Loucy (cell line): ENCODE data around the gene MSL3B.
A peak's percentile ranks its signal among the peaks of the same experiment; 100 is the strongest.

Source experiments
- H2AFZ ChIP-seq: fragments of 200-600 bp; sonication (generic); 2 replicates; pipeline ENCODE4 v1.6.0; 2016; ENCODE audit warnings: antibody characterized with exemption, mild to moderate bottlenecking, low read length, moderate library complexity
- H3F3A ChIP-seq: fragments of 200-600 bp; 2 replicates; pipeline ENCODE4 v1.6.0; 2016; ENCODE audit warnings: antibody characterized with exemption, low read depth, mild to moderate bottlenecking
- H3K27me3 ChIP-seq: fragments of 200-600 bp; sonication (generic); 2 replicates; pipeline ENCODE4 v1.6.1; 2014; ENCODE audit warnings: low read length, mild to moderate bottlenecking; ENCODE audit not compliant: insufficient read depth, poor library complexity, severe bottlenecking
- H3K36me3 ChIP-seq: fragments of 200-600 bp; sonication (generic); 2 replicates; pipeline ENCODE4 v1.6.1; 2016; ENCODE audit warnings: low read length; ENCODE audit not compliant: insufficient read depth
- H3K4me1 ChIP-seq: fragments of 200-600 bp; sonication (generic); 2 replicates; pipeline ENCODE4 v1.5.1; 2014; ENCODE audit warnings: low read length, mild to moderate bottlenecking; ENCODE audit not compliant: insufficient read depth, poor library complexity, severe bottlenecking
- H3K4me2 ChIP-seq: fragments of 200-600 bp; sonication (generic); 2 replicates; pipeline ENCODE4 v1.6.0; 2014; ENCODE audit warnings: antibody characterized with exemption, low read length, low read depth, mild to moderate bottlenecking; ENCODE audit not compliant: poor library complexity, severe bottlenecking
- H3K4me3 ChIP-seq: fragments of 200-600 bp; sonication (generic); 2 replicates; pipeline ENCODE4 v1.5.1; 2014; ENCODE audit warnings: low read length, mild to moderate bottlenecking, mixed read lengths; ENCODE audit not compliant: poor library complexity, severe bottlenecking
- H3K79me2 ChIP-seq: fragments of 200-600 bp; sonication (generic); 2 replicates; pipeline ENCODE4 v1.6.1; 2014; ENCODE audit warnings: low read length; ENCODE audit not compliant: insufficient read depth
- H3K9ac ChIP-seq: fragments of 200-600 bp; sonication (generic); 2 replicates; pipeline ENCODE4 v1.6.0; 2014; ENCODE audit warnings: mild to moderate bottlenecking, low read depth, low read length, moderate library complexity; ENCODE audit not compliant: poor library complexity, severe bottlenecking
- H3K9me2 ChIP-seq: fragments of 200-600 bp; sonication (generic); replicated peaks from 2 replicates; pipeline ENCODE4 v1.6.1; 2016; ENCODE audit warnings: low read depth, low read length, mixed read lengths
- H3K9me3 ChIP-seq: fragments of 200-600 bp; sonication (generic); 2 replicates; pipeline ENCODE4 v1.6.1; 2014; ENCODE audit warnings: mild to moderate bottlenecking, antibody characterized with exemption, low read length, low read depth; ENCODE audit not compliant: insufficient read depth
- H4K20me1 ChIP-seq: fragments of 200-600 bp; sonication (generic); 2 replicates; pipeline ENCODE4 v1.6.0; 2014; ENCODE audit warnings: antibody characterized with exemption, low read length, mild to moderate bottlenecking; ENCODE audit not compliant: insufficient read depth, poor library complexity, severe bottlenecking
- EZH2phosphoT487 ChIP-seq: fragments of 200-600 bp; IDR thresholded peaks from 2 replicates; pipeline ENCODE4 v1.6.1; 2018; ENCODE audit warnings: antibody characterized with exemption, mild to moderate bottlenecking, moderate library complexity, borderline replicate concordance
- TF ChIP-seq, protein P1 (sequence below): fragments of 200-600 bp; sonication (generic); conservative IDR thresholded peaks from 2 replicates; pipeline ENCODE4 v1.5.1; 2014; ENCODE audit warnings: mild to moderate bottlenecking, antibody characterized with exemption, low read length

Gene MSL3B

GRCh38 chr2:233839447-233839820 is 28.8 kb downstream of the MSL3B start:
- Histone ChIP-seq H3K9ac (peak overlapping the region; percentile 46), H4K20me1 (peaks cover 52% of the 10 kb centered on the region), H3K36me3 (peaks cover 99% of the 10 kb centered on the region)

DNA sequence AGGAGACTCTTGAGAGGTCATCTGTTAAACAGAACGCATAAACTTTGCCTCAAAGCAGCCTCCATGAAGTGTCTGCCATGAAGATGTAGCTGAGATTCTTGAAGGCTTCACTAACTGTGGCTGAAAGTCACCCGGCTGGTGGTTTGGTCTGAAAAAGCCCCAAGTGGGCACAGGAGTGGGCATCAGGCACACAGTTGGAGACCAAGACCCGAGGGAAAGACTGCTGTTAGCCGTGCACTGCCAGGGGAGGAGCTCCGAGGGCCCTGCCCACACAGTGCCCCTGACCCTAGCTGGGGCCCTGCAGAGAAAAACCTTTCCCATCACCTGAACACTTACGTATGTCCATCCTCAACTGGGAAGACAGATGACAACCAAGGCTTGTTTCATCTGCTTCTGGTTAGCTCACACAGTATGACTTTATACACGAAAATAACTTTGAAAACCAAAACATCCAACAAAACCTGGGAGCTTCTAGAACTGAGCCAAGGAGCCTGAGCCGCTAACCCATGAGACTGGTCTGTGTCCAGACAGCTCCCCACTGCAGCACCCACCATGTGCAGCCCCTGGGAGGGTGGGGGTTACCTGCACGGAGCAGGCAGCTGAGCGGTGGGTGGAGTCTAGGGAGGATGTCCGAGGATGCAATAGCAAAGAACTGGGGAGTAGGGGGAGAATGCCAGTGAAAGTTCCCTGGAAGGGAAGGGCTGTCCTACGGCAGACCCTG is 29.3 kb downstream of the MSL3B start:
- H3K9me2 ChIP-seq: no peaks in the 10 kb centered on the region
- H3K27me3 ChIP-seq: no peaks in the 10 kb centered on the region
- H3K36me3 ChIP-seq: peaks cover 99% of the 10 kb centered on the region
- peaks cover 92% of the 10 kb centered on the region for H3K79me2 ChIP-seq
- no peak overlapping the region for H2AFZ ChIP-seq
- H3K4me3 ChIP-seq: peak overlapping the region; percentile 60
- H3F3A ChIP-seq: no peaks in the 10 kb centered on the region; the same call in 1 of the 2 replicates
- H3K9ac ChIP-seq: peak overlapping the region; percentile 46
- H3K9me3 ChIP-seq: no peaks in the 10 kb centered on the region
- H4K20me1 ChIP-seq: peaks cover 52% of the 10 kb centered on the region
- no peak for TF ChIP-seq EZH2phosphoT487
- TF ChIP-seq, protein P1, sequence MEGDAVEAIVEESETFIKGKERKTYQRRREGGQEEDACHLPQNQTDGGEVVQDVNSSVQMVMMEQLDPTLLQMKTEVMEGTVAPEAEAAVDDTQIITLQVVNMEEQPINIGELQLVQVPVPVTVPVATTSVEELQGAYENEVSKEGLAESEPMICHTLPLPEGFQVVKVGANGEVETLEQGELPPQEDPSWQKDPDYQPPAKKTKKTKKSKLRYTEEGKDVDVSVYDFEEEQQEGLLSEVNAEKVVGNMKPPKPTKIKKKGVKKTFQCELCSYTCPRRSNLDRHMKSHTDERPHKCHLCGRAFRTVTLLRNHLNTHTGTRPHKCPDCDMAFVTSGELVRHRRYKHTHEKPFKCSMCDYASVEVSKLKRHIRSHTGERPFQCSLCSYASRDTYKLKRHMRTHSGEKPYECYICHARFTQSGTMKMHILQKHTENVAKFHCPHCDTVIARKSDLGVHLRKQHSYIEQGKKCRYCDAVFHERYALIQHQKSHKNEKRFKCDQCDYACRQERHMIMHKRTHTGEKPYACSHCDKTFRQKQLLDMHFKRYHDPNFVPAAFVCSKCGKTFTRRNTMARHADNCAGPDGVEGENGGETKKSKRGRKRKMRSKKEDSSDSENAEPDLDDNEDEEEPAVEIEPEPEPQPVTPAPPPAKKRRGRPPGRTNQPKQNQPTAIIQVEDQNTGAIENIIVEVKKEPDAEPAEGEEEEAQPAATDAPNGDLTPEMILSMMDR: no peak
- peak overlapping the region; percentile 68 for H3K4me2 ChIP-seq
- peaks cover 41% of the 10 kb centered on the region for H3K4me1 ChIP-seq

More at GRCh38 chr2:233839447-233839820, 28.8 kb downstream of the MSL3B start:
- Histone ChIP-seq H3F3A (no peaks in the 10 kb centered on the region), H3K27me3 (no peaks in the 10 kb centered on the region), H3K9me3 (no peaks in the 10 kb centered on the region), H3K4me1 (peaks cover 41% of the 10 kb centered on the region), H2AFZ (no peak overlapping the region), H3K9me2 (no peaks in the 10 kb centered on the region), H3K4me2 (peak overlapping the region; percentile 68), H3K4me3 (peak overlapping the region; percentile 60), H3K79me2 (peaks cover 98% of the 10 kb centered on the region)
- TF ChIP-seq EZH2phosphoT487: no peak
- TF ChIP-seq, protein P1: no peak

DNA sequence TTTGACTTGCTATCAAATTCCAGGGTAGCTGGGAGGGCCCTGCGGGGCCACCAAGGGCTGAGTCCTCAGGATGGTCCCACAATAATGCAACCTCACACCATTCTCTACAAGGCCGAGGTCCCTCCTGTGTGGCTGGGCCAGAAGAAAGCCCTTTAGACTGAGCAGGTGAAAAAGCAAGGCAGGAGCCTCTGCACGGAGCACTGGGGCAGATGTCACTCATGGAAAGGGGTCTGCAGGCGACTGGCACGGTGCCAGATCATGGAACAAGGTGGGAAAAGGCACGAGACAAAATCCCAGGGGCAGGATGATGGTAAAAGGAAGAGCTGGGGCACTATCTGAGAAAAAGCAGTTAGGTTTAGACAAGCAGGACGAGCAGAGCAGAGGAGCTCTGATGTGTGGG is 29.9 kb downstream of the MSL3B start:
- Histone ChIP-seq H3F3A (no peaks in the 10 kb centered on the region; the same call in 1 of the 2 replicates), H2AFZ (no peak overlapping the region), H3K4me1 (peaks cover 41% of the 10 kb centered on the region), H3K79me2 (peaks cover 86% of the 10 kb centered on the region), H3K36me3 (peaks cover 95% of the 10 kb centered on the region), H3K9ac (peak overlapping the region; percentile 46), H3K27me3 (no peaks in the 10 kb centered on the region), H3K9me3 (no peaks in the 10 kb centered on the region), H3K4me3 (peak overlapping the region; percentile 60), H3K9me2 (no peaks in the 10 kb centered on the region), H3K4me2 (peak overlapping the region; percentile 68), H4K20me1 (peaks cover 48% of the 10 kb centered on the region)
- TF ChIP-seq, protein P1: no peak
- TF ChIP-seq EZH2phosphoT487: no peak
